Endothelial cell of umbilical vein (primary cell): ENCODE results near the gene RPRD2.

Experiments
- EZH2 ChIP-seq: IDR thresholded peaks from 2 replicates; pipeline ENCODE4 v1.6.1; 2012; ENCODE audit warnings: borderline replicate concordance, low read depth, mild to moderate bottlenecking, moderate library complexity, low read length, inconsistent platforms; ENCODE audit not compliant: severe bottlenecking
- JUN ChIP-seq: IDR thresholded peaks from 2 replicates; pipeline ENCODE4 v1.6.1; 2011; ENCODE audit warnings: borderline replicate concordance, low read depth; ENCODE audit not compliant: insufficient read length, insufficient read depth
- POLR2A ChIP-seq: IDR thresholded peaks from 2 replicates; pipeline ENCODE4 v1.6.1; 2012; ENCODE audit warnings: low read depth, mild to moderate bottlenecking, control low read depth, low read length
- POLR2AphosphoS5 ChIP-seq: IDR thresholded peaks from 2 replicates; pipeline ENCODE4 v1.6.1; 2012; ENCODE audit warnings: low read depth, mild to moderate bottlenecking, control low read depth, low read length, moderate library complexity; ENCODE audit not compliant: insufficient read depth
- TF ChIP-seq, protein P1 (sequence below), 2 donors: IDR thresholded peaks; 1 replicate in 1 of 2; 2 replicates in 1 of 2; pipeline ENCODE4 v1.5.1; 2011; ENCODE audit warnings: low read length in 2 of 2, mild to moderate bottlenecking in 2 of 2, moderate library complexity in 2 of 2, control low read depth in 1 of 2, inconsistent platforms in 1 of 2, low read depth in 1 of 2; ENCODE audit not compliant: insufficient read depth in 1 of 2; ENCODE audit errors: extremely low read depth in 1 of 2

DNA sequence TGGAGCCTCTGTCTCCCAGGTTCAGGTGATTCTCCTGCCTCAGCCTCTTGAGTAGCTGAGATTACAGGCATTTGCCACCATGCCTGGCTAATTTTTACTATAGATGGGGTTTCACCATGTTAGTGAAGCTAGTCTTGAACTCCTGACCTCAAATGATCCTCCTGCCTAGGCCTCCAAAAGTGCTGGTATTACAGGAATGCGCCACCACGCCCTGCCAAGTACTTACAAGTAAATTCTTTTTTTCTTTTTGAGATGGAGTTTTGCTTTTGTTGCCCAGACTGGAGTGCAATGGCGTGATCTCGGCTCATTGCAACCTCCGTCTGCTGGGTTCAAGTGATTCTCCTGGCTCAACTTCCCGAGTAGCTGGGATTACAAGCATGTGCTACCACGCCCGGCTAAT lies 42.5 kb downstream of the RPRD2 start:
- TF ChIP-seq EZH2 (no peak), POLR2AphosphoS5 (no peak), POLR2A (no peak), JUN (no peak)
- TF ChIP-seq, protein P1, sequence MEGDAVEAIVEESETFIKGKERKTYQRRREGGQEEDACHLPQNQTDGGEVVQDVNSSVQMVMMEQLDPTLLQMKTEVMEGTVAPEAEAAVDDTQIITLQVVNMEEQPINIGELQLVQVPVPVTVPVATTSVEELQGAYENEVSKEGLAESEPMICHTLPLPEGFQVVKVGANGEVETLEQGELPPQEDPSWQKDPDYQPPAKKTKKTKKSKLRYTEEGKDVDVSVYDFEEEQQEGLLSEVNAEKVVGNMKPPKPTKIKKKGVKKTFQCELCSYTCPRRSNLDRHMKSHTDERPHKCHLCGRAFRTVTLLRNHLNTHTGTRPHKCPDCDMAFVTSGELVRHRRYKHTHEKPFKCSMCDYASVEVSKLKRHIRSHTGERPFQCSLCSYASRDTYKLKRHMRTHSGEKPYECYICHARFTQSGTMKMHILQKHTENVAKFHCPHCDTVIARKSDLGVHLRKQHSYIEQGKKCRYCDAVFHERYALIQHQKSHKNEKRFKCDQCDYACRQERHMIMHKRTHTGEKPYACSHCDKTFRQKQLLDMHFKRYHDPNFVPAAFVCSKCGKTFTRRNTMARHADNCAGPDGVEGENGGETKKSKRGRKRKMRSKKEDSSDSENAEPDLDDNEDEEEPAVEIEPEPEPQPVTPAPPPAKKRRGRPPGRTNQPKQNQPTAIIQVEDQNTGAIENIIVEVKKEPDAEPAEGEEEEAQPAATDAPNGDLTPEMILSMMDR (IDR thresholded peaks at IDR 0.05; ENCODE audit: extremely low read depth in 1 of 2, insufficient read depth in 1 of 2, low read depth in 1 of 2, low read length in 2 of 2): no peak
